SK-N-SH treated with all-trans-retinoic acid at 6 μM for 48 hours (cell line): ENCODE results near the gene YPEL1.
"Not testable (repeated sequence)": the region's sequence is repeated elsewhere in the genome, so short reads cannot be mapped to it uniquely, and the experiment has no call there.

ENCODE experiments used
- ATAC-seq: fragments of 200-7000 bp; cut with Tn5 transposase; 3 replicates; pipeline ENCODE4 v1.9.1; 2020; ENCODE audit warnings: mild to moderate bottlenecking, moderate library complexity
- ARNTL ChIP-seq: fragments of 450-650 bp; formaldehyde crosslinking; IDR thresholded peaks from 2 replicates; pipeline ENCODE4 v1.5.0; 2020; ENCODE audit warnings: low read depth, mild to moderate bottlenecking, moderate library complexity, borderline replicate concordance
- BACH2 ChIP-seq: fragments of 250-450 bp; sonication (Bioruptor Pico); IDR thresholded peaks from 2 replicates; pipeline ENCODE4 v1.9.0; 2021; ENCODE audit warnings: mild to moderate bottlenecking, borderline replicate concordance
- CREB5 ChIP-seq: fragments of 250-450 bp; sonication (Bioruptor Pico); IDR thresholded peaks from 2 replicates; pipeline ENCODE4 v1.5.1; 2020; ENCODE audit warnings: low read depth, mild to moderate bottlenecking, moderate library complexity
- CSDC2 ChIP-seq: fragments of 250-450 bp; sonication (Bioruptor Pico); IDR thresholded peaks from 2 replicates; pipeline ENCODE4 v1.5.0; 2020; ENCODE audit warnings: mild to moderate bottlenecking, moderate library complexity
- ESRRG ChIP-seq: fragments of 250-450 bp; sonication (Bioruptor Pico); IDR thresholded peaks from 2 replicates; pipeline ENCODE4 v1.6.1; 2021; ENCODE audit warnings: mild to moderate bottlenecking
- GLIS3 ChIP-seq: fragments of 250-450 bp; sonication (Bioruptor Pico); IDR thresholded peaks from 2 replicates; pipeline ENCODE4 v1.5.0; 2020; ENCODE audit warnings: mild to moderate bottlenecking, moderate library complexity
- ISL1 ChIP-seq: fragments of 250-450 bp; sonication (Bioruptor Pico); IDR thresholded peaks from 2 replicates; pipeline ENCODE4 v2.1.2; 2022; ENCODE audit warnings: mild to moderate bottlenecking, moderate library complexity
- OSR1 ChIP-seq: fragments of 250-450 bp; sonication (Bioruptor Pico); IDR thresholded peaks from 2 replicates; pipeline ENCODE4 v1.8.0; 2022; ENCODE audit warnings: moderate library complexity, mild to moderate bottlenecking, inconsistent platforms
- PATZ1 ChIP-seq: fragments of 250-450 bp; sonication (Bioruptor Pico); IDR thresholded peaks from 2 replicates; pipeline ENCODE4 v1.8.0; 2020; ENCODE audit warnings: mild to moderate bottlenecking, moderate library complexity, borderline replicate concordance
- PPARA ChIP-seq: fragments of 250-450 bp; sonication (Bioruptor Pico); IDR thresholded peaks from 2 replicates; pipeline ENCODE4 v1.5.0; 2020; ENCODE audit warnings: mild to moderate bottlenecking, borderline replicate concordance
- RARB ChIP-seq: fragments of 250-450 bp; sonication (Bioruptor Pico); IDR thresholded peaks from 2 replicates; pipeline ENCODE4 v1.8.0; 2021; ENCODE audit warnings: mild to moderate bottlenecking, moderate library complexity
- SNAI2 ChIP-seq: fragments of 250-450 bp; sonication (Bioruptor Pico); IDR thresholded peaks from 2 replicates; pipeline ENCODE4 v1.5.0; 2020; ENCODE audit warnings: mild to moderate bottlenecking, moderate library complexity
- TCF4 ChIP-seq: fragments of 250-450 bp; sonication (Bioruptor Pico); IDR thresholded peaks from 2 replicates; pipeline ENCODE4 v1.8.0; 2021; ENCODE audit warnings: mild to moderate bottlenecking, moderate library complexity, borderline replicate concordance
- TOX ChIP-seq: fragments of 250-450 bp; sonication (Bioruptor Pico); IDR thresholded peaks from 2 replicates; pipeline ENCODE4 v1.8.0; 2021; ENCODE audit warnings: mild to moderate bottlenecking, moderate library complexity, borderline replicate concordance
- ZC3H10 ChIP-seq: fragments of 250-450 bp; sonication (Bioruptor Pico); IDR thresholded peaks from 2 replicates; pipeline ENCODE4 v1.5.1; 2021; ENCODE audit warnings: mild to moderate bottlenecking, moderate library complexity
- ZFP30 ChIP-seq: fragments of 450-650 bp; formaldehyde crosslinking; IDR thresholded peaks from 2 replicates; pipeline ENCODE4 v1.5.0; 2022; ENCODE audit warnings: mild to moderate bottlenecking, moderate library complexity
- ZNF565 ChIP-seq: fragments of 450-650 bp; formaldehyde crosslinking; conservative IDR thresholded peaks from 2 replicates; pipeline ENCODE4 v1.5.0; 2020; ENCODE audit warnings: low read depth, mild to moderate bottlenecking, moderate library complexity
- ZNF70 ChIP-seq: fragments of 450-650 bp; formaldehyde crosslinking; IDR thresholded peaks from 2 replicates; pipeline ENCODE4 v1.5.0; 2020; ENCODE audit warnings: mild to moderate bottlenecking, moderate library complexity
- ZNF8 ChIP-seq: fragments of 450-650 bp; formaldehyde crosslinking; IDR thresholded peaks from 2 replicates; pipeline ENCODE4 v1.5.0; 2020; ENCODE audit warnings: mild to moderate bottlenecking, moderate library complexity
- TF ChIP-seq, protein P1 (sequence below): fragments of 250-450 bp; sonication (Bioruptor Pico); IDR thresholded peaks from 2 replicates; pipeline ENCODE4 v1.8.0; 2021; ENCODE audit warnings: low read depth, mild to moderate bottlenecking, moderate library complexity, borderline replicate concordance
- TF ChIP-seq, protein P2 (sequence below): fragments of 250-450 bp; sonication (Bioruptor Pico); IDR thresholded peaks from 2 replicates; pipeline ENCODE4 v1.5.1; 2021; ENCODE audit warnings: mild to moderate bottlenecking, moderate library complexity

Gene YPEL1

DNA sequence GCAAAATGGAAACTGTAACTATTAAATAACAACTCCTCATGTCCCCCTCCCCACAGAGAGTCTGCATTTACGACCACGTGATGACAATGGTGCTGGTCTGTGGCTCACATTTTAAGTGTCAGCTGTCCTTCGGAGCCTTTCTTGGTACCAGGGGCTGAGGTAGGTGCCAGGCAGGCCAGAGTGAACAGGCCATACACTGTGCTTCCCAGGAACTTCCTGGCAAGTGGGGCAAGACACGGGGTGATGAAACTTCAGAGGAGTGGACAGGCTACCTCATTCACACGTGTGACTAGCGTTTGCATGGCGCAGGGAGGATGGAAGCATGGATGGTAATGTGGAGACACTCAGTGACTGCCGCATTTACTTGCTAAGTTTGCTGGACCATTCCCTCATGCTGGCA is 10.4 kb upstream of the YPEL1 start:
- no peak for ATAC-seq
- TF ChIP-seq ZNF8, result no peak
- TF ChIP-seq, protein P1, sequence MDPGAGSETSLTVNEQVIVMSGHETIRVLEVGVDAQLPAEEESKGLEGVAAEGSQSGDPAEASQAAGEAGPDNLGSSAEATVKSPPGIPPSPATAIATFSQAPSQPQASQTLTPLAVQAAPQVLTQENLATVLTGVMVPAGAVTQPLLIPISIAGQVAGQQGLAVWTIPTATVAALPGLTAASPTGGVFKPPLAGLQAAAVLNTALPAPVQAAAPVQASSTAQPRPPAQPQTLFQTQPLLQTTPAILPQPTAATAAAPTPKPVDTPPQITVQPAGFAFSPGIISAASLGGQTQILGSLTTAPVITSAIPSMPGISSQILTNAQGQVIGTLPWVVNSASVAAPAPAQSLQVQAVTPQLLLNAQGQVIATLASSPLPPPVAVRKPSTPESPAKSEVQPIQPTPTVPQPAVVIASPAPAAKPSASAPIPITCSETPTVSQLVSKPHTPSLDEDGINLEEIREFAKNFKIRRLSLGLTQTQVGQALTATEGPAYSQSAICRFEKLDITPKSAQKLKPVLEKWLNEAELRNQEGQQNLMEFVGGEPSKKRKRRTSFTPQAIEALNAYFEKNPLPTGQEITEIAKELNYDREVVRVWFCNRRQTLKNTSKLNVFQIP (CRISPR knock-in tag), result no peak
- no peak for TF ChIP-seq PATZ1 (CRISPR knock-in tag)
- TF ChIP-seq SNAI2 (CRISPR knock-in tag), result no peak
- no peak for TF ChIP-seq ARNTL
- no peak for TF ChIP-seq TCF4 (CRISPR knock-in tag)
- no peak for TF ChIP-seq PPARA (CRISPR knock-in tag)
- no peak for TF ChIP-seq ESRRG
- TF ChIP-seq ISL1 (CRISPR knock-in tag), result no peak
- no peak for TF ChIP-seq TOX (CRISPR knock-in tag)
- TF ChIP-seq GLIS3 (CRISPR knock-in tag), result no peak
- TF ChIP-seq CSDC2 (CRISPR knock-in tag), result no peak
- TF ChIP-seq ZNF565 (CRISPR knock-in tag), result no peak
- TF ChIP-seq ZNF70, result no peak
- no peak for TF ChIP-seq ZFP30 (CRISPR knock-in tag)
- TF ChIP-seq RARB (CRISPR knock-in tag), result no peak

DNA sequence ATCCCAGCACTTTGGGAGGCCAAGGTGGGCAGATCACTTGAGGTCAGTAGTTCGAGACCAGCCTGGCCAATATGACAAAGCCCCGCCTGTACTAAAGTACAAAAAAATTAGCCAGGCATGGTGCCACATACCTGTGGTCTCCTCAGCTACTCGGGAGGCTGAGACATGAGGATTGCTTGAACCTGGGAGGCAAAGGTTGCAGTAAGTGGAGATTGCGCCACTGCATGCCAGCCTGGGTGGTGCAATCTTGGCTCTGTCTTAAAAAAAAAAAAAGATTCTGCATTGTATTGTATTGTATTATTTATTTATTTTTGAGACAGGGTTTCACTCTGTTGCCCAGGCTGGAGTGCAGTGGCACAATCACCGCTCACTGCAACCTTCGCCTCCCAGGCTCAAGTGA is 9.3 kb upstream of the YPEL1 start:
- not testable (repeated sequence) for ATAC-seq

DNA sequence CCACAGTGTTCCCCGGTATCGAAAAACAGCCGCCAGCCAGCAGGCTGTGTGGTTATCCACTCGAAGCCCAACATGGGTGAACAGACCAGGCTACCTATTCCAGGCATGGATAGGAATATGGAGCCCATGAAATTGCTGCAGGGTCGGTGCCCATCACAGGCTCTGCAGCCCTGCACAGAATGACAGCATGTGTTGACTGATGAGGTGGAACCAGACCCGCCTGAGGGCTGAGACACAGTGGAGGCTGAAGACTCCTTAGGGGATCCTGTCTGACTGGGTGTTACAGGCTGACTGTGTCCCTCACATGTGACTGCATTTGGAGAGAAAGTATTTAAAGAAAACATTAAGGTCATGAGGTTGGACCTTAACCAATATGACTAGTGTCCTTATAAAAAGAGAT is 6.2 kb upstream of the YPEL1 start:
- no peak for ATAC-seq
- TF ChIP-seq, protein P2, sequence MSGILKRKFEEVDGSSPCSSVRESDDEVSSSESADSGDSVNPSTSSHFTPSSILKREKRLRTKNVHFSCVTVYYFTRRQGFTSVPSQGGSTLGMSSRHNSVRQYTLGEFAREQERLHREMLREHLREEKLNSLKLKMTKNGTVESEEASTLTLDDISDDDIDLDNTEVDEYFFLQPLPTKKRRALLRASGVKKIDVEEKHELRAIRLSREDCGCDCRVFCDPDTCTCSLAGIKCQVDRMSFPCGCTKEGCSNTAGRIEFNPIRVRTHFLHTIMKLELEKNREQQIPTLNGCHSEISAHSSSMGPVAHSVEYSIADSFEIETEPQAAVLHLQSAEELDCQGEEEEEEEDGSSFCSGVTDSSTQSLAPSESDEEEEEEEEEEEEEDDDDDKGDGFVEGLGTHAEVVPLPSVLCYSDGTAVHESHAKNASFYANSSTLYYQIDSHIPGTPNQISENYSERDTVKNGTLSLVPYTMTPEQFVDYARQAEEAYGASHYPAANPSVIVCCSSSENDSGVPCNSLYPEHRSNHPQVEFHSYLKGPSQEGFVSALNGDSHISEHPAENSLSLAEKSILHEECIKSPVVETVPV, result no peak
- TF ChIP-seq ZNF8, result no peak
- no peak for TF ChIP-seq TCF4 (CRISPR knock-in tag)
- TF ChIP-seq BACH2 (CRISPR knock-in tag), result no peak
- no peak for TF ChIP-seq OSR1 (CRISPR knock-in tag)
- TF ChIP-seq RARB (CRISPR knock-in tag), result no peak
- no peak for TF ChIP-seq ZC3H10 (CRISPR knock-in tag)
- TF ChIP-seq PATZ1 (CRISPR knock-in tag), result no peak
- TF ChIP-seq GLIS3 (CRISPR knock-in tag), result no peak
- no peak for TF ChIP-seq CREB5
- TF ChIP-seq ISL1 (CRISPR knock-in tag), result no peak
- TF ChIP-seq, protein P1 (CRISPR knock-in tag), result no peak
- TF ChIP-seq ZNF70, result no peak
- no peak for TF ChIP-seq ZNF565 (CRISPR knock-in tag)
